GM23248 (cell line): ENCODE results near the gene PDE6G. TPM values are rescaled to one million over a fixed set of nuclear protein-coding genes. Genes with fewer than 3 reads are reported as not detected.

ENCODE experiments used
- DNase-seq: peaks from one replicate; pipeline ENCODE4 v3.0.0-alpha.2; 2015
- H2AFZ ChIP-seq: fragments of 200-600 bp; sonication (generic); 2 replicates; pipeline ENCODE4 v1.6.1; 2016; ENCODE audit warnings: antibody characterized with exemption
- H3F3A ChIP-seq: fragments of 200-600 bp; sonication (generic); 2 replicates; pipeline ENCODE4 v1.6.1; 2016; ENCODE audit warnings: mild to moderate bottlenecking, antibody characterized with exemption, mixed run types; ENCODE audit not compliant: insufficient read depth
- H3K27ac ChIP-seq: fragments of 200-600 bp; sonication (generic); 2 replicates; pipeline ENCODE4 v1.5.1; 2016; ENCODE audit warnings: mild to moderate bottlenecking
- H3K27me3 ChIP-seq: fragments of 200-600 bp; sonication (generic); replicated peaks from 2 replicates; pipeline ENCODE4 v1.6.1; 2016; ENCODE audit warnings: mild to moderate bottlenecking; ENCODE audit not compliant: insufficient read depth
- H3K36me3 ChIP-seq: fragments of 200-600 bp; sonication (generic); 2 replicates; pipeline ENCODE4 v1.6.1; 2016; ENCODE audit warnings: low read depth, mild to moderate bottlenecking
- H3K4me1 ChIP-seq: fragments of 200-600 bp; sonication (generic); 2 replicates; pipeline ENCODE4 v1.6.1; 2016; ENCODE audit warnings: mild to moderate bottlenecking; ENCODE audit not compliant: insufficient read depth
- H3K4me2 ChIP-seq: fragments of 200-600 bp; sonication (generic); one replicate; pipeline ENCODE4 v1.6.1; 2016; ENCODE audit warnings: mild to moderate bottlenecking; ENCODE audit not compliant: unreplicated experiment
- H3K4me3 ChIP-seq: fragments of 200-600 bp; sonication (generic); 2 replicates; pipeline ENCODE4 v1.5.1; 2016; ENCODE audit warnings: mild to moderate bottlenecking
- H3K79me2 ChIP-seq: fragments of 200-600 bp; sonication (generic); 2 replicates; pipeline ENCODE4 v1.6.1; 2016; ENCODE audit warnings: mild to moderate bottlenecking; ENCODE audit not compliant: insufficient read depth
- H3K9ac ChIP-seq: fragments of 200-600 bp; sonication (generic); 2 replicates; pipeline ENCODE4 v1.6.1; 2016; ENCODE audit warnings: mild to moderate bottlenecking
- H3K9me2 ChIP-seq: fragments of 200-600 bp; sonication (generic); 2 replicates; pipeline ENCODE4 v1.6.1; 2016; ENCODE audit warnings: mixed run types, mild to moderate bottlenecking, moderate library complexity; ENCODE audit not compliant: insufficient read depth
- H3K9me3 ChIP-seq: fragments of 200-600 bp; sonication (generic); one replicate; pipeline ENCODE4 v1.6.1; 2017; ENCODE audit warnings: low read depth
- H4K20me1 ChIP-seq: fragments of 200-600 bp; sonication (generic); 2 replicates; pipeline ENCODE4 v1.6.0; 2016; ENCODE audit not compliant: insufficient read depth
- EZH2 ChIP-seq: fragments of 200-600 bp; sonication (generic); IDR thresholded peaks from 2 replicates; pipeline ENCODE4 v1.6.1; 2018; ENCODE audit warnings: antibody characterized with exemption, mild to moderate bottlenecking; ENCODE audit not compliant: insufficient read depth, poor library complexity, severe bottlenecking
- EZH2phosphoT487 ChIP-seq: fragments of 200-600 bp; sonication (generic); IDR thresholded peaks from 2 replicates; pipeline ENCODE4 v1.6.1; 2018; ENCODE audit warnings: antibody characterized with exemption, moderate library complexity, mild to moderate bottlenecking, low read depth; ENCODE audit not compliant: insufficient read depth
- WGBS, 2 experiments: methylation state at CpG; one replicate each; pipeline ENCODE4 v1.1.6; 2015 to 2017; ENCODE audit warnings: low lambda C conversion rate in 2 of 2, low coverage in 1 of 2; ENCODE audit errors: missing lambda C conversion rate in 2 of 2; 5-methylcytosine and 5-hydroxymethylcytosine counted together
- in situ Hi-C: fragments of 300-500 bp; cut with MboI; formaldehyde crosslinking; loops from 2 replicates; pipeline ENCODE4 v1.15.0; 2020
- polyA plus RNA-seq: library from polyadenylated mRNA; unstranded; fragments of >200 nt; fragmentation: Nextera tagmentation; extraction: Ambion mirVana; gene quantifications from 2 replicates; pipeline ENCODE4 v1.2.1, GENCODE V29; 2016
- total RNA-seq: library from RNA; depleted of rRNA; stranded (reverse); fragments of >200 nt; shearing (Covaris generic); gene quantifications from 2 replicates; pipeline ENCODE4 v1.2.3, GENCODE V29; 2014

Gene PDE6G
- total and polyA plus RNA-seq, 2 experiments from 2014 or later = not detected

DNA sequence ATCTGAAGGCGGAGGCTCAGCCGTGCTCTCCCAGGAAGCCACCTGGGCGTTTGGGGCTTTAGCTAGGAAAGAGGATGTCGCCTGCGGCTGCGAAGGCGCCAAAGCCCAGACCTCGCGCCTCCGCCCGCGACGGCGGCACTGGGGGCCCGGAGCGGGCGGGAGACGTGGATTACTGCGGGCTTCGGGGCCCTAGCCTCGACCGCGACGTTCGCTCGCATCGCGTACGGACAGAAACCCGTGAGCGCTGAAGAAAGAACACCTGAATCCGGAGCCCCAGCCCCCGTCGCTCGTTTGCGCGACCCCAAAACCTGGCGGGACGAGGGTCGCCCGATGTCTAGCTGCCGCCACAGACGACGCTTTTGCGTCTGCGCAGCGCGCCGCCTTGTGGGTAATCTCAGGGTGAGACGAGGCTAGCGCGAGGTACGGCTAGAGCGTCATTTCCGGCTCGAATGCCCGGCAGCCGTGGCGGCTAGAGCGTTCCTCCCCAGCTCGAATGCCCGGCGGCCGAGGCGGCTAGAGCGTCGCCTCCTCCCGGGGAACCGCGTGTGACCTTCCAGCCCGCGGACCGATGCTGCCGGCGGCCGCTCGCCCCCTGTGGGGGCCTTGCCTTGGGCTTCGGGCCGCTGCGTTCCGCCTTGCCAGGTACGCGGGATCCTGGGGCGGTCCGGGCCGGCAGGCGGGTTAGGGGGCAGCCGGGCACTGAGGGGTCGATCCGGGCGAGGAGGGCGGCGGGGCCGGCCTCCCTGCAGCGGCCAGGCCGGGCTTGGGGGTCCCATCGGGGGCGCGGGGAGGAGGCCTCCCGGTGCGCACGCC is 46.8 kb upstream of the PDE6G start, which contains the start of gene MRPL12:
Gene MRPL12 (plus strand): TSS at position 434 of the 813 bp plus-strand sequence. CDS start 135 bp downstream, at position 569.
- peak; percentile 98 for DNase-seq
- H3K4me1 ChIP-seq = peaks cover 14% of the 10 kb centered on the region; the same call in 1 of the 2 replicates
- in situ Hi-C loops = no loop called here
- H3K4me2 ChIP-seq = peak within 1 kb of the TSS; percentile 93
- H3F3A ChIP-seq = peaks cover 8% of the 10 kb centered on the region; the same call in 1 of the 2 replicates
- peaks cover 4% of the 10 kb centered on the region; the same call in 1 of the 2 replicates for H3K36me3 ChIP-seq
- peak within 1 kb of the TSS; percentile 62 for H2AFZ ChIP-seq
- H3K27ac ChIP-seq = peak within 1 kb of the TSS; percentile 96
- peaks cover 66% of the 10 kb centered on the region for H3K79me2 ChIP-seq
- H4K20me1 ChIP-seq = no peaks in the 10 kb centered on the region
- TF ChIP-seq EZH2 (no peak), EZH2phosphoT487 (no peak)
- H3K9me2 ChIP-seq = no peaks in the 10 kb centered on the region
- WGBS, 2 experiments = 0 to 3% methylated on average over 62 to 96 of the region's 102 CpGs
- H3K4me3 ChIP-seq = peak within 1 kb of the TSS; percentile 82
- no peaks in the 10 kb centered on the region for H3K27me3 ChIP-seq
- H3K9me3 ChIP-seq = no peaks in the 10 kb centered on the region
- peak within 1 kb of the TSS; percentile 98 for H3K9ac ChIP-seq

DNA sequence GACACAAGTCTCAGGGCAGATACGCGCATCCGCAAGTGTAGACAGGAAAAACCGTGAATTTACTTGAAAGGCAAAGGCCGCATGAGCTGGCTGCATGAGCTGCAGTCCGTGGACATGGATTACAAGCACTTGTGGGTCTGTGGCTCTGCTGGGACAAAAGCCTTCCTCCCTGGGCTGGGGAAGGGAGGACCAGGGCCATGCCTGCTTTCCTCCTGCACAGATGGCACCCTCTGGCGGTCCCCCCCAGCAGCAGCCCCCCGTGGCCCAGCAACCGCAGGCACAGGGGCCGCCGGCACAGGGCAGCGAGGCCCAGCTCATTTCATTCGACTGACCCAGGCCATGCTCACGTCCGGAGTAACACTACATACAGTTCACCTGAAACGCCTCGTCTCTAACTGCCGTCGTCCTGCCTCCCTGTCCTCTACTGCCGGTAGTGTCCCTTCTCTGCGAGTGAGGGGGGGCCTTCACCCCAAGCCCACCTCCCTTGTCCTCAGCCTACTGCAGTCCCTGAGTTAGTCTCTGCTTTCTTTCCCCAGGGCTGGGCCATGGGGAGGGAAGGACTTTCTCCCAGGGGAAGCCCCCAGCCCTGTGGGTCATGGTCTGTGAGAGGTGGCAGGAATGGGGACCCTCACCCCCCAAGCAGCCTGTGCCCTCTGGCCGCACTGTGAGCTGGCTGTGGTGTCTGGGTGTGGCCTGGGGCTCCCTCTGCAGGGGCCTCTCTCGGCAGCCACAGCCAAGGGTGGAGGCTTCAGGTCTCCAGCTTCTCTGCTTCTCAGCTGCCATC is 45.1 kb upstream of the PDE6G start:
- peak overlapping the region; percentile 98 for H3K9ac ChIP-seq
- peaks cover 7% of the 10 kb centered on the region; the same call in 1 of the 2 replicates for H3K36me3 ChIP-seq
- H3K79me2 ChIP-seq = peaks cover 83% of the 10 kb centered on the region

DNA sequence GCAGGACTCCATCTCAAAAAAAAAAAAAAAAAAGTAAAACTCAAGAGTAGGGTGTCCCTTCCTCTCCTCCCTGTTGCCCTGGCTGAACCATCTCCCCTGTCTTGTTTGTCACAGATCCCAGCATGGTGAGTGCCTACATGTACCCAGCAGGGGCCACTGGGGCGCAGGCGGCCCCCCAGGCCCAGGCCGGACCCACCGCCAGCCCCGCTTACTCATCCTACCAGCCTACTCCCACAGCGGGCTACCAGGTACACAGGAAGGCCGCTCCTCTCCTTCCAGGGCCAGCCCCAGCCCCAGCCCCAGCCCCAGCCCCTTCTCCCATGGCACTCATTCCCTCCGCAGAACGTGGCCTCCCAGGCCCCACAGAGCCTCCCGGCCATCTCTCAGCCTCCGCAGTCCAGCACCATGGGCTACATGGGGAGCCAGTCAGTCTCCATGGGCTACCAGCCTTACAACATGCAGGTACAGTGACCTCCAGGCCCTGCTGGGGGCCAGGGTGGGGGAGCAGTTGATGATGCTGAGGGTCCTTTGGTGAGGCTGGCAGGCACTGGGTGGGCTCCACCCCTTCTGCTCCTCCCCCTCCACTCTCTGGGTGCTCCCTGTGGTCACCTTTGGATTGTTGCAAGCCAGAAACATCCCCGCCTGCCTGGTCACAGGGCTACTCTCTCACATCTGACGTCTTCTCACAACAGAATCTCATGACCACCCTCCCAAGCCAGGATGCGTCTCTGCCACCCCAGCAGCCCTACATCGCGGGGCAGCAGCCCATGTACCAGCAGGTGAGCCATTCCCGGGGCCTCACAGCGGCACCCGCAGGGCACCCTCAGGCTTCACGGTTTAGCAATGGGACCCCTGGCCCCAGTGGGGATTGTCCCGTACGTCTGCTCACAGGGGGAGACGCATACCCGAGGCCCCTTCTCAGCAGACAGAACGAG is 44.3 kb upstream of the PDE6G start:
- H3K27me3 ChIP-seq = no peaks in the 10 kb centered on the region
- H3F3A ChIP-seq = peaks cover 12% of the 10 kb centered on the region; the same call in 1 of the 2 replicates
- H3K4me3 ChIP-seq = no peak overlapping the region
- in situ Hi-C loops = no loop called here
- 0 out of 2 replicates have a peak overlapping the region, but pooled peaks have one; percentile 96 for H3K27ac ChIP-seq
- no peaks in the 10 kb centered on the region for H3K9me3 ChIP-seq
- no peak overlapping the region for H3K4me2 ChIP-seq
- H2AFZ ChIP-seq = no peak overlapping the region
- peaks cover 7% of the 10 kb centered on the region; the same call in 1 of the 2 replicates for H3K36me3 ChIP-seq
- peaks cover 14% of the 10 kb centered on the region; the same call in 1 of the 2 replicates for H3K4me1 ChIP-seq
- no peak for TF ChIP-seq EZH2
- no peak for TF ChIP-seq EZH2phosphoT487
- peaks cover 87% of the 10 kb centered on the region for H3K79me2 ChIP-seq
- H4K20me1 ChIP-seq = no peaks in the 10 kb centered on the region
- no peaks in the 10 kb centered on the region for H3K9me2 ChIP-seq
- peak overlapping the region; percentile 98 for H3K9ac ChIP-seq
- 79 to 83% methylated on average over 24 to 25 of the region's 25 CpGs for WGBS, 2 experiments
- DNase-seq = no peak

More for the DNA sequence above, 45.1 kb upstream of the PDE6G start:
- H3K9me3 ChIP-seq = no peaks in the 10 kb centered on the region
- H3K4me2 ChIP-seq = peak overlapping the region; percentile 93
- H2AFZ ChIP-seq = no peak overlapping the region
- H3K4me3 ChIP-seq = peak overlapping the region; percentile 82
- H3K9me2 ChIP-seq = no peaks in the 10 kb centered on the region
- H3K4me1 ChIP-seq = peaks cover 14% of the 10 kb centered on the region; the same call in 1 of the 2 replicates
- peak; percentile 56 for DNase-seq
- H3K27ac ChIP-seq = peak overlapping the region; percentile 96
- in situ Hi-C loops = no loop called here
- H3F3A ChIP-seq = peaks cover 12% of the 10 kb centered on the region; the same call in 1 of the 2 replicates
- WGBS, 2 experiments = 60 to 66% methylated on average over 18 to 22 of the region's 23 CpGs
- no peaks in the 10 kb centered on the region for H3K27me3 ChIP-seq
- TF ChIP-seq EZH2 (no peak), EZH2phosphoT487 (no peak)
- H4K20me1 ChIP-seq = no peaks in the 10 kb centered on the region
